ENCODE data around the gene SLC9A6. TPM values are rescaled to one million over a fixed set of nuclear protein-coding genes. Genes with fewer than 3 reads are reported as not detected.
"Not testable (repeated sequence)": the region's sequence is repeated elsewhere in the genome, so short reads cannot be mapped to it uniquely, and the experiment has no call there.

SLC9A6 gene
- polyA plus RNA-seq, 4 donors: 7.0 to 11.0 (median 9.1) TPM

DNA sequence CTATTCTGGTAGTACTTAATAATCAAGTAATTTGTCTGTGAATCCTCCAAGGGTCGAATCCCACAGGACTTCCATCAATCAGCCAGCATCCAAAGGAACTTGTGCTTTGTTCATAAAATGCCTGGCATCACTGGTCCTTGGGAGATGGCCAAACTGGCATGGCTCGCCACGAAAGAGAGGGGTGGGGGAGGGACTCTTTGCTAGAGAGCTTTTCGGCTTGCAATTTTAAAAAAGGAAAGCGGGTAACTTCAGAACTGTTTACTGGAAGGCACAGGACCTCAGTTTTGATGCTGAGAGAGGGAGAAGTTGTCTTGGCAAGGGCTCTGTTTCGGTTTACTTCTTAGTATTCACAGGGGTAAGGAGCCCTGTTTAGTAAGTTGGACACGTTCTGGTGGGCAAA lies 82.7 kb downstream of the SLC9A6 start:
- no peaks in the 10 kb centered on the region for H3K4me1 ChIP-seq (ENCODE audit: control insufficient read depth in 3 of 3, insufficient read depth in 2 of 3, low read depth in 1 of 3, low read length in 2 of 3)
- H3K27me3 ChIP-seq (ENCODE audit: control insufficient read depth in 3 of 3, insufficient read depth in 3 of 3, low read length in 3 of 3): no peaks in the 10 kb centered on the region
- FAIRE-seq: no peak
- 67 to 72% (median 67%) methylated on average over 7 of the region's 7 CpGs for WGBS, 3 donors
- no peaks in the 10 kb centered on the region for H3K36me3 ChIP-seq (ENCODE audit: control insufficient read depth in 3 of 3, insufficient read depth in 2 of 3, low read depth in 1 of 3, low read length in 3 of 3)
- peak overlapping the region in 1 of 3 donors; percentile 31 for H3K27ac ChIP-seq (ENCODE audit: low read depth in 1 of 3, low read length in 2 of 3)
- no peak overlapping the region for H3K4me3 ChIP-seq (ENCODE audit: low read depth in 1 of 3, low read length in 3 of 3)
- H3K9me3 ChIP-seq (ENCODE audit: control insufficient read depth in 2 of 2, insufficient read depth in 1 of 2, low read depth in 1 of 2, low read length in 1 of 2): no peaks in the 10 kb centered on the region
- no peak for DNase-seq

- no peaks in the 10 kb centered on the region for H3K36me3 ChIP-seq (ENCODE audit: control insufficient read depth in 3 of 3, insufficient read depth in 2 of 3, low read depth in 1 of 3, low read length in 3 of 3)
- H3K27ac ChIP-seq (ENCODE audit: low read depth in 1 of 3, low read length in 2 of 3): no peak overlapping the region
- no peak for FAIRE-seq
- no peaks in the 10 kb centered on the region for H3K27me3 ChIP-seq (ENCODE audit: control insufficient read depth in 3 of 3, insufficient read depth in 3 of 3, low read length in 3 of 3)
- WGBS, 3 donors: 55 to 61% (median 59%) methylated on average over 5 of the region's 5 CpGs
- no peak for DNase-seq
- H3K4me3 ChIP-seq (ENCODE audit: low read depth in 1 of 3, low read length in 3 of 3): no peak overlapping the region
- no peaks in the 10 kb centered on the region for H3K9me3 ChIP-seq (ENCODE audit: control insufficient read depth in 2 of 2, insufficient read depth in 1 of 2, low read depth in 1 of 2, low read length in 1 of 2)
- H3K4me1 ChIP-seq (ENCODE audit: control insufficient read depth in 3 of 3, insufficient read depth in 2 of 3, low read depth in 1 of 3, low read length in 2 of 3): no peaks in the 10 kb centered on the region
Measured at GRCh38 chrX:136076942-136077341, 91.7 kb downstream of the SLC9A6 start.

DNA sequence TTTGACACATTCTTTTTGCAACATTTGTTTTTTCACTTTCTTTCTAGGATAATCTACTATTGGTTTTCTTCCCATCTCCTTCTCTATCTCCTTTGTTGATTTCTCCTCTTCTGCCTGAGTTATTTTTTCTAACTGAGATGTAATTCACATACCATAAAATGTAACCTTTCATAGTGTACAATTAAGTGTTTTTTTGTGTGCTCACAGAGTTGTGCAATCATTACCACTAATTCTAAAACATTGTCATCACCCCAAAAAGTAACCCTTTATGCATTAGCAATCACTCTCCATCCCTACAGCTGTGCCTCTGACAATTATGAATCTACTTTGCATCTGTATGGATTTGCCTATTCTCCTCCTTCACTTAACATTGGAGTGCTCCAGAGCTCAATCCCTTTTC lies 95.5 kb downstream of the SLC9A6 start:
- Histone ChIP-seq H3K4me3 (ENCODE audit: low read depth in 1 of 3, low read length in 3 of 3) (no peak overlapping the region), H3K4me1 (ENCODE audit: control insufficient read depth in 3 of 3, insufficient read depth in 2 of 3, low read depth in 1 of 3, low read length in 2 of 3) (no peaks in the 10 kb centered on the region), H3K27ac (ENCODE audit: low read depth in 1 of 3, low read length in 2 of 3) (no peak overlapping the region), H3K9me3 (ENCODE audit: control insufficient read depth in 2 of 2, insufficient read depth in 1 of 2, low read depth in 1 of 2, low read length in 1 of 2) (no peaks in the 10 kb centered on the region), H3K27me3 (ENCODE audit: control insufficient read depth in 3 of 3, insufficient read depth in 3 of 3, low read length in 3 of 3) (no peaks in the 10 kb centered on the region), H3K36me3 (ENCODE audit: control insufficient read depth in 3 of 3, insufficient read depth in 2 of 3, low read depth in 1 of 3, low read length in 3 of 3) (no peaks in the 10 kb centered on the region)
- no peak for DNase-seq
- FAIRE-seq: no peak

DNA sequence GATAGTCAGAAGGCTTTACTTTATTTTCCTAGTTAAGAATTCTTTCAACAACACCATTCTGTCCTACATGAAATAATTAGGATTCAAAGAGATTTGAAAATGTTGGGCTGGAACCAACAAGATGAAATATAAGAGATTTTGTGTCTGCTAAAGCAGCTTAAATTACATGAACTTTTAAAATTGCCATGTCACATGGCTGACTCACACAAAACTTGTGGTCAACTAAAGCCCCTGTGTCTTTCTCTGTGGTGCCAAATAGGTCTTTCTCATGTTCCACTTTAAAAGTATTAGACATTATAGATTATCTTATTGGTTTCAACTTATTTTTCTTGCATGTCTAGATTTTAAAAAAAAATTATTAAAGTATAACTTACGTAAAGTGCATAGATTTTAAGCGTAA lies 101.3 kb downstream of the SLC9A6 start:
- H3K27ac ChIP-seq (ENCODE audit: low read depth in 1 of 3, low read length in 2 of 3): no peak overlapping the region
- no peaks in the 10 kb centered on the region for H3K9me3 ChIP-seq (ENCODE audit: control insufficient read depth in 2 of 2, insufficient read depth in 1 of 2, low read depth in 1 of 2, low read length in 1 of 2)
- H3K4me3 ChIP-seq (ENCODE audit: low read depth in 1 of 3, low read length in 3 of 3): no peak overlapping the region
- DNase-seq (no peak), FAIRE-seq (no peak)
- WGBS, 3 donors: 84 to 96% (median 92%) methylated on average over 2 of the region's 2 CpGs
- H3K27me3 ChIP-seq (ENCODE audit: control insufficient read depth in 3 of 3, insufficient read depth in 3 of 3, low read length in 3 of 3): no peaks in the 10 kb centered on the region
- H3K4me1 ChIP-seq (ENCODE audit: control insufficient read depth in 3 of 3, insufficient read depth in 2 of 3, low read depth in 1 of 3, low read length in 2 of 3): no peaks in the 10 kb centered on the region
- H3K36me3 ChIP-seq (ENCODE audit: control insufficient read depth in 3 of 3, insufficient read depth in 2 of 3, low read depth in 1 of 3, low read length in 3 of 3): no peaks in the 10 kb centered on the region

DNA sequence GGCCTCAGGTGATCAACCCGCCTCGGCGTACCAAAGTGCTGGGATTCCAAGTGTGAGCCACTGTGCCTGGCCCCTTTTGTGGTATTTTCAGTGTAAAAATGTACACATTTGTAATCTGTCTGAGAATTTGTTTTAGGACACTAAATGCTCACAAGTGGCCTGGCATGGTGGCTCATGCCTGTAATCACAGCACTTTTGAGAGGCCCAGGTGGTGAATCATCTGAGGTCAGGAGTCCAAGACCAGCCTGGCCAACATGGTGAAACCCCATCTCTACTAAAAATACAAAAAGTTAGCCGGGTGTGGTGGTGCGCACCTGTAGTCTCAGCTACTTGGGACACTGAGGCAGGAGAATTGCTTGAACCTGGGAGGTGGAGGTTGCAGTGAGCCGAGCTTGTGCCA lies 106.7 kb downstream of the SLC9A6 start:
- H3K27ac ChIP-seq (ENCODE audit: low read depth in 1 of 3, low read length in 2 of 3); DNase-seq; H3K9me3 ChIP-seq (ENCODE audit: control insufficient read depth in 2 of 2, insufficient read depth in 1 of 2, low read depth in 1 of 2, low read length in 1 of 2); H3K4me1 ChIP-seq (ENCODE audit: control insufficient read depth in 3 of 3, insufficient read depth in 2 of 3, low read depth in 1 of 3, low read length in 2 of 3); H3K36me3 ChIP-seq (ENCODE audit: control insufficient read depth in 3 of 3, insufficient read depth in 2 of 3, low read depth in 1 of 3, low read length in 3 of 3); FAIRE-seq; H3K4me3 ChIP-seq (ENCODE audit: low read depth in 1 of 3, low read length in 3 of 3); H3K27me3 ChIP-seq (ENCODE audit: control insufficient read depth in 3 of 3, insufficient read depth in 3 of 3, low read length in 3 of 3): not testable (repeated sequence)
- WGBS, 3 donors: 91 to 97% (median 91%) methylated on average over 4 to 6 of the region's 6 CpGs

DNA sequence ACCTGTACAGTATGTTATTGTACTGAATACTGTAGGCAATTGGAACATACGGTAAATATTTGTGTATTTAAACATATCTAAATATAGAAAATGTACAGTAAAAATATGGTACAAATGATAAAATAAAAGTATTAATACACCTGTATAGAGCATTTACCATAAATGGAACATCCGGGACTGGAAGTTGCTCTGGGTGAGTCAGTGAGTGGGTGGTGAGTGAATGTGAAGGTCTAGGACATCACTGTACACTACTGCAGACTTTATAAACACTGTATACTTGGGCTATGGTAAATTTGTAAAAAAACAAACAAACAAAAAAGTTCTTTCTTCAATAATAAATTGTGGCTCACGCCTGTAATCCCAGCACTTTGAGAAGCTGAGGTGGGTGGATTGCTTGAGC lies 109.7 kb downstream of the SLC9A6 start:
- DNase-seq (no peak), FAIRE-seq (no peak)
- Histone ChIP-seq H3K36me3 (ENCODE audit: control insufficient read depth in 3 of 3, insufficient read depth in 2 of 3, low read depth in 1 of 3, low read length in 3 of 3) (no peaks in the 10 kb centered on the region), H3K9me3 (ENCODE audit: control insufficient read depth in 2 of 2, insufficient read depth in 1 of 2, low read depth in 1 of 2, low read length in 1 of 2) (no peaks in the 10 kb centered on the region), H3K4me3 (ENCODE audit: low read depth in 1 of 3, low read length in 3 of 3) (no peak overlapping the region), H3K27me3 (ENCODE audit: control insufficient read depth in 3 of 3, insufficient read depth in 3 of 3, low read length in 3 of 3) (no peaks in the 10 kb centered on the region), H3K4me1 (ENCODE audit: control insufficient read depth in 3 of 3, insufficient read depth in 2 of 3, low read depth in 1 of 3, low read length in 2 of 3) (no peaks in the 10 kb centered on the region), H3K27ac (ENCODE audit: low read depth in 1 of 3, low read length in 2 of 3) (no peak overlapping the region)
- WGBS, 3 donors: 66 to 71% (median 69%) methylated on average over 3 of the region's 3 CpGs

Other genes with a start within 250 kb of the SLC9A6 start
- gene CT45A3, start 217.2 kb upstream of the SLC9A6 start, polyA plus RNA-seq: not detected
- not detected for gene CT45A5, start 199.9 kb upstream of the SLC9A6 start, polyA plus RNA-seq
- gene CT45A6, start 182.6 kb upstream of the SLC9A6 start, polyA plus RNA-seq: not detected
- not detected for gene CT45A2, start 165.4 kb upstream of the SLC9A6 start, polyA plus RNA-seq
- not detected for gene CT45A7, start 148.2 kb upstream of the SLC9A6 start, polyA plus RNA-seq
- gene CT45A8, start 130.9 kb upstream of the SLC9A6 start, polyA plus RNA-seq: not detected
- not detected for gene CT45A9, start 113.6 kb upstream of the SLC9A6 start, polyA plus RNA-seq
- gene CT45A10, start 92.0 kb upstream of the SLC9A6 start, polyA plus RNA-seq: not detected
- not detected for gene SAGE1, start 91.7 kb upstream of the SLC9A6 start, polyA plus RNA-seq
- 10 to 100 TPM in 2 of 4 donors, 1 to 10 TPM in 2; 2.9 to 23.7 (median 10.0) TPM for gene MMGT1, start 11.4 kb upstream of the SLC9A6 start, polyA plus RNA-seq
- 10 to 100 TPM in 3 of 4 donors, 1 to 10 TPM in 1; 8.7 to 97.5 (median 62.1) TPM for gene FHL1, start 162.1 kb downstream of the SLC9A6 start, polyA plus RNA-seq

Measured in small intestine (tissue), 7 donors.